Measurements from ENCODE around the gene PDCL3.

The PDCL3 gene

DNA sequence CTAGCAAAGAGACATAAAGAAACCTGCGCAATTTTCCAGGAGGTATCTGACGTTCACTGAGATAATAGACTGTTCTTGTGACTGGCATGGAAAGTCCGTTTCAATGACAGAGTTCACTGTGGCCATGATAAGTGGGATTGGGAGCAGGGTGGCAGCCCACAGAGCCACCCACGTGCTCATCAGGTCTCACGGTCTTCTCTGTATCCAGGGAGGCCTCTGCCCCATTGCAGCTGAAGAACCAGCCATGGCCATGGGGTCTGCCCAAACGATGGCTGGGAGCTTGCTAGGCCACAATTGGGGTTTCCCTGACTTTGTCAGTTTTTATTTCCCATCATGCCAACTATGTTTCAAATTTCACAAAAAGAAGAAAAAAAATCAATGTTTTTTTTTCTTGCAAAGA, 57.2 kb downstream of the PDCL3 start:
- Histone ChIP-seq H3K27ac (ENCODE audit: low read depth, low read length) (no peak overlapping the region), H3K36me3 (ENCODE audit: control insufficient read depth, insufficient read depth, low read length) (no peaks in the 10 kb centered on the region), H3K4me3 (ENCODE audit: low read length) (no peak overlapping the region), H3K27me3 (ENCODE audit: control insufficient read depth, insufficient read depth, low read length) (no peaks in the 10 kb centered on the region), H3K4me1 (ENCODE audit: control insufficient read depth, insufficient read depth, low read length) (no peaks in the 10 kb centered on the region), H3K9ac (ENCODE audit: low read length) (no peak overlapping the region)

DNA sequence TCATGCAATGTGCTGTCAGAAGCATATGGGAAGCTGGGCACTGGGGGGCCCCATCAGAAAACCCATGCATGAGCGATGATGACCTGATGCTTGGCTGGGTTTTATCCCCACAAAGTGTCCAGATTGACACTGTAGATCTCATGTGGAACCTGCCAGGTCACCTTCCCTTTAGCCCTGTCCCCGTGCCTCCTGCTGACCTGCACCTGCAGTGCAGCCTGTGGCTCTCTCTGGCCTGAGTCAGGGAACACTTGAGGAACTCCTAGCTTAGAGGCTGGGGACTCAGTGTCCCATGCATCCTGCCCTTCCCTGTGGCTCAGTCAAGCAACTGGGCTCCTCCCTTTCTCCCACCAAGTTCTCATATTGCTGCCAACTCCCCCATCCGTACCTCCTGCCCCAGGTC, 57.7 kb downstream of the PDCL3 start:
- Histone ChIP-seq H3K36me3 (ENCODE audit: control insufficient read depth, insufficient read depth, low read length) (no peaks in the 10 kb centered on the region), H3K4me1 (ENCODE audit: control insufficient read depth, insufficient read depth, low read length) (no peaks in the 10 kb centered on the region), H3K27ac (ENCODE audit: low read depth, low read length) (no peak overlapping the region), H3K9ac (ENCODE audit: low read length) (no peak overlapping the region), H3K4me3 (ENCODE audit: low read length) (no peak overlapping the region), H3K27me3 (ENCODE audit: control insufficient read depth, insufficient read depth, low read length) (no peaks in the 10 kb centered on the region)

DNA sequence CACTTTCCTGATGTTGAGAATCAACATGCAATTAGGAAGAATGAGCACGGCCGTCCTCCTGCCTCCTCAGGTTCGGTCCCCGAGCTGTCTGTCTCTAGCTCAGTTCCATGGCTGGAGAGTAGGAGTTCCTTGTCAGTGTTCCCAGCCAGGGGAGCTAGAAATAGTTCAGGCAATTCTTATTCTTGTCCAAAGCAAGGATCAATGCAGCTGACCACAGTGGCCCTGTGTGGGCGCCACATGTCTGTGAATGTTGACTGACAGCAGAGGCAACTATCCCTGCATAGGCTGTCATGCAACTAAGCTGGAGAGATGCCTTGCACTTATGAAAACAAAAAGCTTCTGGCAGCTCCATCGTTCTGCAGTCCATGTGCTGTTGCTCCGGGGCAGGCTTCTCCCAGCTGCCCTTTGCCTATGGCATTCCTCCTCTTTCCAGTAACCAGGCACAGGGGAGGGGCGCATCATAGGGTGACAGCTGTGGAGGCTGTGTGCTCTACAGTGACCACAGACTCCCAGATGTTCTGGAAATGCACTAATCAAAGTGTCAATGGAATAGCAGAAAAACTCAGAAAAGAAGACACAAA, 58.7 kb downstream of the PDCL3 start:
- Histone ChIP-seq H3K27ac (ENCODE audit: low read depth, low read length) (no peak overlapping the region), H3K9ac (ENCODE audit: low read length) (no peak overlapping the region), H3K27me3 (ENCODE audit: control insufficient read depth, insufficient read depth, low read length) (no peaks in the 10 kb centered on the region), H3K4me3 (ENCODE audit: low read length) (no peak overlapping the region), H3K4me1 (ENCODE audit: control insufficient read depth, insufficient read depth, low read length) (no peaks in the 10 kb centered on the region), H3K36me3 (ENCODE audit: control insufficient read depth, insufficient read depth, low read length) (no peaks in the 10 kb centered on the region)

DNA sequence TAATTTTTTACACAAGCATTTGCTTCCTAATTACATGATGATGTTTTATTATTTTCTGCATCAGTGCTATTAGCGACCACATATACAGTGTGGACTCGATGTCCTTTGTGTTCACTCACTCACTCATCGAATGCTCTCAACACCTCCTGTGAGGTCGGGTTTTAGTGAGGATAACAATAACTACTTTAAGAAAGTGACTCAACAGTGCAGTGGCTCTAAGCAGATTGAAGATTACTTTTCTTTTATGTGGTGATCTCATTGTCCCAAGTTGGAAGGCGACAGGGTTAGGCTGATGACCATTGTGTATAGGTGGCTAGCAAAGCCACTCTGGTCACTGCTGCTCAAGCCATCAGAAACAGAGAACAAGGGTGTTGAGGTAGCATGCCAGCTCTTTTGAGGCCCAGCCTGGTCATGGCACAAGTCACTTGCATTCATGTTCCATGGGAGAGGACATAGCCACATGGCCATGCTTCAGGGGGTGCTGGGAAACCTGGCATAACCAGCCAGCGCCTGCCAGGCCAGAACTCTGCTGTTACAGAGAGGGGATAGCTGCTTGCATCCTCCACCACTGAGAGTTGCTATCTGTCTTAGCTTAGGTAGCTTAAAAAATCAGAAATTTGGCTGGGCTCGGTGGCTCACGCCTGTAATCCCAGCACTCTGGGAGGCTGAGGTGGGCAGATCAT, 60.4 kb downstream of the PDCL3 start:
- H3K36me3 ChIP-seq (ENCODE audit: control insufficient read depth, insufficient read depth, low read length), result no peaks in the 10 kb centered on the region

DNA sequence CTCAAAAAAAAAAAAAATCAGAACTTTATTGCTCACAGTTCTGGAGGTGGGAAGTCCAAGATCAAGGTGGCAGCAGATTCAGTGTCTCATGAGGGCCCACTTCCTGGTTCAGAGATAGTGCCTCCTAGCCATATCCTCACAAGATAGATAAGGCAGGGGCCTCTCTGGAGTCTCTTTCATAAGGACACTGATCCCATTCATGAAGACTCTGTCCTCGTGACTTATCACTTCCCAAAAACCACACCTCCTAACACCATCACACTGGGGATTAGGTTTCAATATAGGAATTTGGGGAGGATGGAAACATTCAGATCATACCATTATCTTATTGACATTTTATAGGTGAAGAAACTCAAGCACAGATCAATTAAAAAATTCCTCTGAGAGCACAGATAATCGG, 61.1 kb downstream of the PDCL3 start:
- H3K36me3 ChIP-seq (ENCODE audit: control insufficient read depth, insufficient read depth, low read length), result no peaks in the 10 kb centered on the region
- no peaks in the 10 kb centered on the region for H3K4me1 ChIP-seq (ENCODE audit: control insufficient read depth, insufficient read depth, low read length)
- H3K27ac ChIP-seq (ENCODE audit: low read depth, low read length), result no peak overlapping the region
- H3K9ac ChIP-seq (ENCODE audit: low read length), result no peak overlapping the region
- no peak overlapping the region for H3K4me3 ChIP-seq (ENCODE audit: low read length)
- no peaks in the 10 kb centered on the region for H3K27me3 ChIP-seq (ENCODE audit: control insufficient read depth, insufficient read depth, low read length)

More for the DNA sequence above, 60.4 kb downstream of the PDCL3 start:
- Histone ChIP-seq H3K27ac (ENCODE audit: low read depth, low read length) (no peak overlapping the region), H3K4me3 (ENCODE audit: low read length) (no peak overlapping the region), H3K4me1 (ENCODE audit: control insufficient read depth, insufficient read depth, low read length) (no peaks in the 10 kb centered on the region), H3K27me3 (ENCODE audit: control insufficient read depth, insufficient read depth, low read length) (no peaks in the 10 kb centered on the region), H3K9ac (ENCODE audit: low read length) (no peak overlapping the region)

DNA sequence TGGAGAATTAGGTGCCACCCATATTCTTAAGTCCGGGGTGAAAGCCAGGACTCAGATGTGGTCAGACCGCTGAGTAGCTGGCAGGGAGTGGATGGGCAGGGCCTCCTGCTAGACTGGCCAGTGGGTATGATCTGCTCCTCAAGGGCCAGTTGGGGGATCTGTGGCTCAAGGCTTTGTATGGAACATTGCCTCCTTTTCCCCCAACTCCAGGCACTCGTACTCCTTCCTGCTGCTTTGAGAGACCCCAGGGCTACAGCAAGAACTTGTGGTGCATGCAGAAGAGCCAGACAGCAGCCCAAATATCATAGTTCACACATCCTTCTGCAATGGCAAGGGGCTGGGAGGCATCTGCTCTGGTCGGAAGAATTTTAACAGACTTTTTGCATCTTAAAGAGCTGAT, 61.7 kb downstream of the PDCL3 start:
- no peaks in the 10 kb centered on the region for H3K27me3 ChIP-seq (ENCODE audit: control insufficient read depth, insufficient read depth, low read length)
- H3K4me3 ChIP-seq (ENCODE audit: low read length), result no peak overlapping the region
- no peaks in the 10 kb centered on the region for H3K4me1 ChIP-seq (ENCODE audit: control insufficient read depth, insufficient read depth, low read length)
- H3K27ac ChIP-seq (ENCODE audit: low read depth, low read length), result no peak overlapping the region
- no peaks in the 10 kb centered on the region for H3K36me3 ChIP-seq (ENCODE audit: control insufficient read depth, insufficient read depth, low read length)
- H3K9ac ChIP-seq (ENCODE audit: low read length), result no peak overlapping the region

DNA sequence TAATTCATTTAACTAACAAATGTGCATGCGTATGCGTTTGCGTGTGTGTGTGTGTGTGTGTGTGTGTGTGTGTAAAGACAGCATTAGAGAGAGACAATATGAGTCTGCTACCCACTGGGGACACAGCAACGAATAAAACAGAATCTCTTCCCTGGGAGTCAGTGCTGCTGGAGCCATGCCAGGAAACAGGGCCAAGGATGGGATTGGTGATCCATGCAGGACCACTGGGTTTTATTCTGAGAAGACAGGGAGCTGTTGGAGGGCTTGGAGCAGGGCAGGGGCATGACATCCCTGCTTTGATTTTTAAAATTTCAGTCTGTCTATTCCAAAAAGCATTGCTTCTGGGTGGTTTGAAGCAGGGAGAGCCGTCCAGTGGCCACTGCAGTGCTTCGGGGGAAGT, 62.9 kb downstream of the PDCL3 start:
- Histone ChIP-seq H3K9ac (ENCODE audit: low read length) (no peak overlapping the region), H3K27ac (ENCODE audit: low read depth, low read length) (no peak overlapping the region), H3K4me3 (ENCODE audit: low read length) (no peak overlapping the region), H3K36me3 (ENCODE audit: control insufficient read depth, insufficient read depth, low read length) (no peaks in the 10 kb centered on the region), H3K27me3 (ENCODE audit: control insufficient read depth, insufficient read depth, low read length) (no peaks in the 10 kb centered on the region), H3K4me1 (ENCODE audit: control insufficient read depth, insufficient read depth, low read length) (no peaks in the 10 kb centered on the region)
